ENCODE results near the gene VSIG8. TPM values are rescaled to one million over a fixed set of nuclear protein-coding genes. Genes with fewer than 3 reads are reported as not detected.

VSIG8 gene
- total and polyA plus RNA-seq, 9 of the 15 experiments (the other 6 are each of a cell fraction or from before 2014, with no cell fraction given): not detected

- TF ChIP-seq KDM4B (IDR thresholded peaks at IDR 0.05; ENCODE audit: borderline replicate concordance in 2 of 2, low read depth in 1 of 2): no peak
- TF ChIP-seq, protein P1, sequence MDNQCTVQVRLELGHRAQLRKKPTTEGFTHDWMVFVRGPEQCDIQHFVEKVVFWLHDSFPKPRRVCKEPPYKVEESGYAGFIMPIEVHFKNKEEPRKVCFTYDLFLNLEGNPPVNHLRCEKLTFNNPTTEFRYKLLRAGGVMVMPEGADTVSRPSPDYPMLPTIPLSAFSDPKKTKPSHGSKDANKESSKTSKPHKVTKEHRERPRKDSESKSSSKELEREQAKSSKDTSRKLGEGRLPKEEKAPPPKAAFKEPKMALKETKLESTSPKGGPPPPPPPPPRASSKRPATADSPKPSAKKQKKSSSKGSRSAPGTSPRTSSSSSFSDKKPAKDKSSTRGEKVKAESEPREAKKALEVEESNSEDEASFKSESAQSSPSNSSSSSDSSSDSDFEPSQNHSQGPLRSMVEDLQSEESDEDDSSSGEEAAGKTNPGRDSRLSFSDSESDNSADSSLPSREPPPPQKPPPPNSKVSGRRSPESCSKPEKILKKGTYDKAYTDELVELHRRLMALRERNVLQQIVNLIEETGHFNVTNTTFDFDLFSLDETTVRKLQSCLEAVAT (IDR thresholded peaks at IDR 0.05): no peak
- no peak for TF ChIP-seq ZBTB11 (CRISPR knock-in tag; IDR thresholded peaks at IDR 0.05)
Measured at GRCh38 chr1:159845751-159846629, 16.5 kb downstream of the VSIG8 start (continued).

Measured in K562 (cell line).